Ovary (tissue), 3 donors: ENCODE results near the gene RNF38.

Source experiments
- CTCF ChIP-seq, 3 donors: fragments of 450-650 bp in 2 of 3; fragments of 200-600 bp in 1 of 3; IDR thresholded peaks; one replicate each; pipeline versions ENCODE4 v1.5.1 to v1.8.0; 2016 to 2022; ENCODE audit warnings: antibody characterized with exemption in 3 of 3, mild to moderate bottlenecking in 1 of 3
- EP300 ChIP-seq: sonication (generic); formaldehyde crosslinking; IDR thresholded peaks from one replicate; pipeline ENCODE4 v1.6.1; 2017; ENCODE audit warnings: antibody characterized with exemption
- POLR2A ChIP-seq: fragments of 450-650 bp; IDR thresholded peaks from one replicate; pipeline ENCODE4 v1.6.1; 2017; ENCODE audit warnings: antibody characterized with exemption, mild to moderate bottlenecking, moderate library complexity
- donor health status: DM: no; HTN: no; CAD: no.

- no peak for TF ChIP-seq CTCF (IDR thresholded peaks at IDR 0.05)
- TF ChIP-seq POLR2A: no peak
- no peak for TF ChIP-seq EP300
These were observed 41.6 kb downstream of the RNF38 start for GRCh38 chr9:36358486-36358885.
